NCI-H1048 (cell line): Measurements from ENCODE around the gene TMEM256.

Experiments used
- DNase-seq: peaks from one replicate; lab custom pipeline; 2025; lab: John Stamatoyannopoulos, UW

The TMEM256 gene

GRCh38 chr17:7403977-7404736 is at the start of gene TMEM256:
TMEM256 (minus strand) TSS chr17:7404097; CDS start chr17:7404084, 13 bp downstream.
- peak; percentile 96 for DNase-seq

- no peak for DNase-seq
Measured at GRCh38 chr17:7448461-7448860, 44.6 kb upstream of the TMEM256 start.

GRCh38 chr17:7445619-7445968 is 41.7 kb upstream of the TMEM256 start:
- DNase-seq, result no peak

GRCh38 chr17:7444682-7445618 is 41.1 kb upstream of the TMEM256 start, which contains the start of gene CHRNB1:
CHRNB1 (plus strand) TSS chr17:7445061; CDS start chr17:7445128, 67 bp downstream.
- no peak for DNase-seq

GRCh38 chr17:7443499-7444485 is 39.9 kb upstream of the TMEM256 start:
- DNase-seq, result no peak

GRCh38 chr17:7442142-7442541 is 38.2 kb upstream of the TMEM256 start:
- DNase-seq, result no peak

- no peak for DNase-seq
Measured at GRCh38 chr17:7441266-7441665, 37.4 kb upstream of the TMEM256 start.

GRCh38 chr17:7440834-7441195 is 36.9 kb upstream of the TMEM256 start:
- no peak for DNase-seq

GRCh38 chr17:7440113-7440833 is 36.4 kb upstream of the TMEM256 start:
- DNase-seq, result no peak

- DNase-seq, result no peak
Measured at GRCh38 chr17:7439462-7440112, 35.7 kb upstream of the TMEM256 start, which contains the start of gene FGF11. FGF11 (plus strand) TSS chr17:7439512; CDS start chr17:7439621, 109 bp downstream.

- DNase-seq, result no peak
Measured at GRCh38 chr17:7438656-7439460, 35.0 kb upstream of the TMEM256 start.

- no peak for DNase-seq
Measured at GRCh38 chr17:7437950-7438614, 34.2 kb upstream of the TMEM256 start.

GRCh38 chr17:7437369-7437863 is 33.5 kb upstream of the TMEM256 start:
- no peak for DNase-seq

GRCh38 chr17:7436556-7437368 is 32.9 kb upstream of the TMEM256 start:
- DNase-seq, result peak; percentile 66

- DNase-seq, result no peak
Measured at GRCh38 chr17:7435676-7436555, 32.0 kb upstream of the TMEM256 start.

- no peak for DNase-seq
Measured at GRCh38 chr17:7432296-7432695, 28.4 kb upstream of the TMEM256 start.

- no peak for DNase-seq
Measured at GRCh38 chr17:7431231-7431630, 27.3 kb upstream of the TMEM256 start.
